IMR-90 (cell line): ENCODE data around the gene NCBP2. TPM values are rescaled to one million over a fixed set of nuclear protein-coding genes. Genes with fewer than 3 reads are reported as not detected.

Experiments used
- ATAC-seq: fragments of 200-7000 bp; cut with Tn5 transposase; 2 replicates; pipeline ENCODE4 v1.9.1; 2020; ENCODE audit warnings: low read depth, mild to moderate bottlenecking, moderate library complexity
- BruUV-seq: library from RNA; stranded (reverse); fragments of 400-500 nt; replicated peaks from 2 replicates; lab custom pipeline; 2021; lab: Mats Ljungman, UMichigan
- CTCF ChIA-PET: fragments of 300-600 bp; formaldehyde crosslinking; extraction: SDS; loops from one replicate; lab custom pipeline; 2021; ENCODE audit warnings: antibody characterized with exemption; lab: Yijun Ruan, JAX
- POLR2A ChIA-PET: fragments of 300-600 bp; sonication (Branson Sonifier 250); formaldehyde crosslinking; loops from one replicate; lab custom pipeline; 2022; ENCODE audit warnings: antibody characterized with exemption; ENCODE audit not compliant: unreplicated experiment; lab: Charles Lee
- DNase-seq: peaks from one replicate; pipeline ENCODE4 v3.0.0; 2013
- H2AFZ ChIP-seq: replicated peaks from 2 replicates; pipeline ENCODE3; 2013; ENCODE audit warnings: low read length, mild to moderate bottlenecking; ENCODE audit not compliant: poor library complexity
- H2AK5ac ChIP-seq: 2 replicates; pipeline ENCODE4 v1.6.1; 2013; ENCODE audit warnings: low read depth, low read length, inconsistent platforms
- H2AK9ac ChIP-seq: replicated peaks from 2 replicates; pipeline ENCODE3; 2013; ENCODE audit warnings: mild to moderate bottlenecking, low read depth, low read length, moderate library complexity; ENCODE audit not compliant: poor library complexity
- H2BK120ac ChIP-seq: 2 replicates; pipeline ENCODE4 v1.6.1; 2013; ENCODE audit warnings: low read depth, low read length, inconsistent platforms
- H2BK15ac ChIP-seq: 3 replicates; pipeline ENCODE4 v1.6.1; 2013; ENCODE audit warnings: low read depth, low read length, inconsistent platforms
- H2BK20ac ChIP-seq: 2 replicates; pipeline ENCODE4 v1.6.1; 2013; ENCODE audit warnings: low read depth, mild to moderate bottlenecking, inconsistent platforms, low read length, moderate library complexity
- H2BK5ac ChIP-seq: 2 replicates; pipeline ENCODE4 v1.6.1; 2013; ENCODE audit warnings: mild to moderate bottlenecking, low read depth, low read length, inconsistent platforms; ENCODE audit not compliant: poor library complexity, severe bottlenecking
- H3K14ac ChIP-seq: replicated peaks from 2 replicates; pipeline ENCODE4 v1.6.1; 2013; ENCODE audit warnings: low read depth, low read length, inconsistent platforms
- H3K18ac ChIP-seq: 2 replicates; pipeline ENCODE4 v1.6.1; 2013; ENCODE audit warnings: low read depth, low read length, control low read depth
- H3K23ac ChIP-seq: 2 replicates; pipeline ENCODE4 v1.6.1; 2013; ENCODE audit warnings: low read depth, low read length, inconsistent platforms
- H3K27ac ChIP-seq: 2 replicates; pipeline ENCODE4 v1.5.1; 2013; ENCODE audit warnings: mild to moderate bottlenecking, control low read depth, low read length; ENCODE audit not compliant: insufficient read depth
- H3K27me3 ChIP-seq: 2 replicates; pipeline ENCODE4 v1.6.1; 2013; ENCODE audit warnings: low read length; ENCODE audit not compliant: control insufficient read depth, insufficient read depth
- H3K36me3 ChIP-seq: 2 replicates; pipeline ENCODE4 v1.6.1; 2013; ENCODE audit warnings: low read length, mixed read lengths; ENCODE audit not compliant: control insufficient read depth, insufficient read depth
- H3K4ac ChIP-seq: 2 replicates; pipeline ENCODE4 v1.6.1; 2013; ENCODE audit warnings: low read depth, low read length, inconsistent platforms
- H3K4me1 ChIP-seq: 2 replicates; pipeline ENCODE4 v1.6.1; 2013; ENCODE audit warnings: low read length, mixed read lengths; ENCODE audit not compliant: control insufficient read depth, insufficient read depth
- H3K4me2 ChIP-seq: 2 replicates; pipeline ENCODE4 v1.6.1; 2013; ENCODE audit warnings: low read depth, mild to moderate bottlenecking, control low read depth, low read length, moderate library complexity
- H3K4me3 ChIP-seq: 2 replicates; pipeline ENCODE4 v1.5.1; 2013; ENCODE audit warnings: low read depth, mild to moderate bottlenecking, control low read depth, low read length, moderate library complexity; ENCODE audit not compliant: insufficient read depth
- H3K56ac ChIP-seq: 2 replicates; pipeline ENCODE4 v1.6.1; 2013; ENCODE audit warnings: low read length, inconsistent platforms; ENCODE audit not compliant: insufficient read depth; ENCODE audit errors: extremely low read depth
- H3K79me1 ChIP-seq, 2 experiments: 2 replicates each; pipeline ENCODE4 v1.6.1; 2013; ENCODE audit warnings: low read length in 2 of 2, inconsistent platforms in 1 of 2, low read depth in 1 of 2
- H3K9ac ChIP-seq: 2 replicates; pipeline ENCODE4 v1.6.1; 2013; ENCODE audit warnings: low read depth, low read length, control low read depth
- H3K9me1 ChIP-seq: 2 replicates; pipeline ENCODE4 v1.6.1; 2013; ENCODE audit warnings: low read length, inconsistent platforms; ENCODE audit not compliant: insufficient read depth
- H3K9me3 ChIP-seq: 2 replicates; pipeline ENCODE4 v1.6.1; 2013; ENCODE audit warnings: low read length; ENCODE audit not compliant: control insufficient read depth, insufficient read depth
- H4K20me1 ChIP-seq: 2 replicates; pipeline ENCODE4 v1.6.1; 2013; ENCODE audit warnings: low read length, inconsistent platforms; ENCODE audit not compliant: insufficient read depth
- H4K5ac ChIP-seq: 2 replicates; pipeline ENCODE4 v1.6.1; 2013; ENCODE audit warnings: mild to moderate bottlenecking, low read depth, low read length, control low read depth
- H4K8ac ChIP-seq, 2 experiments: 2 replicates each; pipeline ENCODE4 v1.6.1; 2013; ENCODE audit warnings: low read depth in 2 of 2, low read length in 2 of 2, control low read depth in 1 of 2, inconsistent platforms in 1 of 2
- H4K91ac ChIP-seq: 2 replicates; pipeline ENCODE4 v1.6.1; 2013; ENCODE audit warnings: low read depth, low read length, inconsistent platforms; ENCODE audit not compliant: insufficient read depth
- BHLHE40 ChIP-seq: fragments of 150-350 bp; IDR thresholded peaks from 2 replicates; pipeline ENCODE4 v1.6.1; 2016; ENCODE audit warnings: mild to moderate bottlenecking, low read depth, low read length
- ELK1 ChIP-seq: fragments of 150-350 bp; IDR thresholded peaks from 2 replicates; pipeline ENCODE4 v1.6.1; 2016; ENCODE audit warnings: low read depth, mild to moderate bottlenecking, low read length, moderate library complexity, borderline replicate concordance
- FOS ChIP-seq: fragments of 150-350 bp; IDR thresholded peaks from 2 replicates; pipeline ENCODE4 v1.6.1; 2016; ENCODE audit warnings: low read depth, low read length
- MAZ ChIP-seq: IDR thresholded peaks from 2 replicates; pipeline ENCODE4 v1.6.1; 2012; ENCODE audit warnings: low read depth, mild to moderate bottlenecking, low read length, improper control_type of control experiment, moderate library complexity, borderline replicate concordance
- RCOR1 ChIP-seq: IDR thresholded peaks from 2 replicates; pipeline ENCODE4 v1.6.1; 2012; ENCODE audit warnings: mild to moderate bottlenecking, low read length, improper control_type of control experiment; ENCODE audit not compliant: insufficient replicate concordance
- RFX5 ChIP-seq: IDR thresholded peaks from 2 replicates; pipeline ENCODE4 v1.8.0; 2012; ENCODE audit warnings: low read depth, mild to moderate bottlenecking, low read length, moderate library complexity
- USF2 ChIP-seq: fragments of 150-350 bp; IDR thresholded peaks from 2 replicates; pipeline ENCODE4 v1.6.1; 2017; ENCODE audit warnings: mild to moderate bottlenecking, antibody characterized with exemption, low read length, low read depth
- WGBS, 2 experiments: methylation state at CpG; one replicate each; pipeline versions ENCODE4 v1.1.5 to v1.1.7; 2013; ENCODE audit warnings: missing lambda C conversion rate in 2 of 2; ENCODE audit not compliant: insufficient read length in 1 of 2; ENCODE audit errors: extremely low coverage in 2 of 2; 5-methylcytosine and 5-hydroxymethylcytosine counted together
- dilution Hi-C: fragments of 300-500 bp; cut with HindIII; formaldehyde crosslinking; loops from one replicate; pipeline ENCODE4 v1.14.3; 2018; ENCODE audit warnings: low sequenced_read_pairs; ENCODE audit not compliant: unreplicated experiment
- in situ Hi-C: fragments of 300-500 bp; cut with MboI; formaldehyde crosslinking; loops from 3 replicates; pipeline ENCODE4 v1.14.3; 2019; ENCODE audit warnings: low sequenced_read_pairs, inconsistent platforms, mixed read lengths
- intact Hi-C: fragments of 100-400 bp; cut with micrococcal nuclease; formaldehyde crosslinking; loops from 2 replicates; pipeline ENCODE4 v1.10.0; 2022
- polyA plus RNA-seq, 3 experiments: library from polyadenylated mRNA; depleted of rRNA; stranded (reverse); fragments of >200 nt; gene quantifications; 2 replicates each; pipeline ENCODE4 v1.2.3, GENCODE V29; 2012; ENCODE audit warnings: low replicate concordance in 1 of 3
- total RNA-seq: library from RNA; depleted of rRNA; stranded (reverse); fragments of >200 nt; gene quantifications from 2 replicates; pipeline ENCODE4 v1.2.3, GENCODE V29; 2012

Gene NCBP2
- total and polyA plus RNA-seq, 2 of the 4 experiments (the other 2 are of a cell fraction) = 42.8 to 73.6 TPM

DNA sequence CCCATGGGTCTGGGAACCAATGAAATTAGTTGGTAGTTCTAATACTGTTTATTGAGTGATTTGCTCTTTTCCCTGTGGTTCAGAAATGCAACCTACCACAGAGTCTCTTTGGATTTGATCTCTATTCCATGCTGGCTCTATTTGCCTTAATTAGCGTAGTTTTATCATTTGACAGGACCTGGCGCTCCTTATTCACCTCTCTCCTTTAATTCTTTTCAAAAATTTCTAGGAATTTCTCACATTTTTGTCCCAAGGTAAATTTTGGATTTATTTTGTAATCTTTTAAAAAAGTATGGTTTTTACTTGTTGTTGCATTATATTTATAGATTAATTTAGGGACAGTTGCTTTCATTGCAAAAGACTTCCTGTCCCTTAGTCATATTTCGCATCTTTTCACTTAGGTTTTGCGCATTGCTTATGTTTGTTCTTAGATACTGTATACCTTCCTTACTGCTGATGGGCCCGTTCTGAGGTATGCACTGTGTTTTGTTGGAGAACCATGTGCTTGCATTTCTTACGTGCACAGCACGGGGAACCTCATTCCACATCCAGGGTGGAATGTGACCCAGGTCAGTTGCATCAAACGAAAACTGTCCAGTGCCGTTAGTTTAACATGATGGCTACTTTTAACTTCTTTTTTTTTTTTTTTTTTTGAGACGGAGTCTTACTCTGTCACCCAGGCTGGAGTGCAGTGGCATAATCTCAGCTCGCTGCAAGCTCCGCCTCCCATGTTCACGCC is 47.6 kb downstream of the NCBP2 start:
- WGBS, 2 experiments = no CpG with 5 or more reads among the region's 13 CpGs
- ATAC-seq (no peak), DNase-seq (no peak)
- Histone ChIP-seq H3K36me3 (peaks cover 3% of the 10 kb centered on the region; the same call in 1 of the 2 replicates), H2BK20ac (no peak overlapping the region), H2BK120ac (no peak overlapping the region), H3K27me3 (no peaks in the 10 kb centered on the region), H4K20me1 (peaks cover 14% of the 10 kb centered on the region), H3K9ac (no peak overlapping the region), H3K4me3 (no peak overlapping the region), H2AFZ (no peak overlapping the region), H2BK15ac (no peak overlapping the region), H3K23ac (no peak overlapping the region), H3K18ac (no peak overlapping the region), H3K9me3 (no peaks in the 10 kb centered on the region), H3K14ac (no peak overlapping the region), H4K8ac (no peak overlapping the region), H4K5ac (no peak overlapping the region), H2AK9ac (no peak overlapping the region), H2AK5ac (no peak overlapping the region), H3K79me1 (peaks cover 33 to 54% of the 10 kb centered on the region in 2 experiments), H3K27ac (no peak overlapping the region), H3K4me1 (peaks cover 2% of the 10 kb centered on the region; the same call in 1 of the 2 replicates), H3K56ac (no peak overlapping the region), H3K4ac (no peak overlapping the region), H4K91ac (no peak overlapping the region), H3K9me1 (peaks cover 8% of the 10 kb centered on the region), H3K4me2 (no peak overlapping the region), H2BK5ac (no peak overlapping the region)
- no peak for TF ChIP-seq ELK1
- TF ChIP-seq FOS = no peak
- no peak for TF ChIP-seq RFX5
- TF ChIP-seq RCOR1 = no peak
- no peak for TF ChIP-seq USF2
- TF ChIP-seq MAZ = no peak
- TF ChIP-seq BHLHE40 = no peak
- dilution Hi-C loops = no loop called here
- CTCF ChIA-PET = interaction anchor here (0.6 kb wide), 1 partner anchor 9 kb away, joined by 4 read pairs; no protein-coding TSS in a partner anchor
- POLR2A ChIA-PET = no interaction called here
- intact Hi-C loops = loop anchor here (5.0 kb wide), 1 partner anchor 33 kb away; no protein-coding TSS in a partner anchor
- in situ Hi-C loops = no loop called here
- no TSS peak for BruUV-seq
